ENCODE data around the gene SETD2. TPM values are rescaled to one million over a fixed set of nuclear protein-coding genes. Genes with fewer than 3 reads are reported as not detected.

Gene SETD2
- total and polyA plus RNA-seq, 4 donors, result 7.6 to 37.6 (median 19.0) TPM

DNA sequence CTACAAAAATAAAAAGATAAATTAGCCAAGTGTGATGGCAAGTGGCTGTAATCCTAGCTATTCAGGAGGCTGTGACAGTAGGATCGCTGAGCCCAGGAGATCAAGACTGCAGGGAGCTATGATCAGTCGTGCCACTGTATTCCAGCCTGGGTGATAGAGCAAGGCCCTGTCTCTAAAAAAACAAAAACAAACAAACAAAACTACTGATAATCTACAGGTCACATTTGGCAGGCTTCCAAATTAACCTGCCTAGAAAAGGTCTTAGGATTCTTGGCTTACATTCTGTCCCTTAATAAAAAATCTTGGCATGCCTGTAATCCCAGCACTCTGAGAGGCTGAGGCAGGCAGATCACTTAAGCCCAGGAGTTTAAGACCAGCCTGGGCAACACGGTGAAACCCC is 33.4 kb upstream of the SETD2 start (continued):
- TF ChIP-seq REST (IDR thresholded peaks at IDR 0.05) (no peak), SP1 (IDR thresholded peaks at IDR 0.05) (no peak), EGR1 (IDR thresholded peaks at IDR 0.05; ENCODE audit: low read depth in 2 of 2) (no peak), HNF4A (conservative IDR thresholded peaks at IDR 0.05) (no peak), YY1 (IDR thresholded peaks at IDR 0.05) (no peak)
- TF ChIP-seq, protein P1, sequence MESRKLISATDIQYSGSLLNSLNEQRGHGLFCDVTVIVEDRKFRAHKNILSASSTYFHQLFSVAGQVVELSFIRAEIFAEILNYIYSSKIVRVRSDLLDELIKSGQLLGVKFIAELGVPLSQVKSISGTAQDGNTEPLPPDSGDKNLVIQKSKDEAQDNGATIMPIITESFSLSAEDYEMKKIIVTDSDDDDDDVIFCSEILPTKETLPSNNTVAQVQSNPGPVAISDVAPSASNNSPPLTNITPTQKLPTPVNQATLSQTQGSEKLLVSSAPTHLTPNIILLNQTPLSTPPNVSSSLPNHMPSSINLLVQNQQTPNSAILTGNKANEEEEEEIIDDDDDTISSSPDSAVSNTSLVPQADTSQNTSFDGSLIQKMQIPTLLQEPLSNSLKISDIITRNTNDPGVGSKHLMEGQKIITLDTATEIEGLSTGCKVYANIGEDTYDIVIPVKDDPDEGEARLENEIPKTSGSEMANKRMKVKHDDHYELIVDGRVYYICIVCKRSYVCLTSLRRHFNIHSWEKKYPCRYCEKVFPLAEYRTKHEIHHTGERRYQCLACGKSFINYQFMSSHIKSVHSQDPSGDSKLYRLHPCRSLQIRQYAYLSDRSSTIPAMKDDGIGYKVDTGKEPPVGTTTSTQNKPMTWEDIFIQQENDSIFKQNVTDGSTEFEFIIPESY (IDR thresholded peaks at IDR 0.05), result no peak

DNA sequence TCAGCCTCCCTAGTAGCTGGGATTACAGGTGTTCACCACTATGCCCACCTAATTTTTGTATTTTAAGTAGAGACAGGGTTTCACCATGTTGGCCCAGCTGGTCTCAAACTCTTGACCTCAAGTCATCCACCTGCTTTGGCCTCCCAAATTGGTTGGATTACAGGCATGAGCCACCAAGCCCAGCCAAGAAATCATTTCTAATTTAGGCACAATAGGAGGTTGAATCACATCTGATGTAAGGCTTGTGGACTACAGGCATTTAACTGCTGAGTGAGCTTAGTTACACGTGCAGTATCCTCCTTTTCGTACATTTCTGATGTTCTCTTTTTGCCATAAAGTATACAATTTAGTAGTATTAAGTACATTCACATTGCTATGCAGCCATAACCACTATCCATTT is 31.1 kb upstream of the SETD2 start:
- Histone ChIP-seq H3K4me3 (ENCODE audit: low read depth in 1 of 3, low read length in 3 of 3) (no peak overlapping the region), H3K4me1 (ENCODE audit: control insufficient read depth in 4 of 4, insufficient read depth in 4 of 4, low read length in 3 of 4) (no peaks in the 10 kb centered on the region), H3K27ac (ENCODE audit: low read depth in 1 of 2, low read length in 2 of 2) (no peak overlapping the region), H3K36me3 (ENCODE audit: control insufficient read depth in 4 of 4, insufficient read depth in 3 of 4, low read depth in 1 of 4, low read length in 3 of 4) (no peaks in the 10 kb centered on the region), H3K27me3 (ENCODE audit: control insufficient read depth in 4 of 4, insufficient read depth in 4 of 4, low read length in 3 of 4) (no peaks in the 10 kb centered on the region), H3K9ac (ENCODE audit: low read depth in 1 of 2, low read length in 2 of 2) (no peak overlapping the region), H3K9me3 (ENCODE audit: control insufficient read depth in 4 of 4, low read length in 3 of 4) (no peaks in the 10 kb centered on the region)
- WGBS, result 97% methylated on average over 2 of the region's 2 CpGs
- no peak for DNase-seq (ENCODE audit: low spot score)
- TF ChIP-seq CTCF (IDR thresholded peaks at IDR 0.05; ENCODE audit: low read depth, low read length, missing input control), result no peak
- TF ChIP-seq GABPA (IDR thresholded peaks at IDR 0.05 in 1 of 2, conservative IDR thresholded peaks at IDR 0.05 in 1 of 2), result no peak
- TF ChIP-seq, protein P2, sequence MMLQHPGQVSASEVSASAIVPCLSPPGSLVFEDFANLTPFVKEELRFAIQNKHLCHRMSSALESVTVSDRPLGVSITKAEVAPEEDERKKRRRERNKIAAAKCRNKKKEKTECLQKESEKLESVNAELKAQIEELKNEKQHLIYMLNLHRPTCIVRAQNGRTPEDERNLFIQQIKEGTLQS (IDR thresholded peaks at IDR 0.05), result no peak
- TF ChIP-seq JUND (IDR thresholded peaks at IDR 0.05), result no peak
- no peak for TF ChIP-seq RXRA (IDR thresholded peaks at IDR 0.05)
- TF ChIP-seq RAD21 (IDR thresholded peaks at IDR 0.05), result no peak
- TF ChIP-seq, protein P1 (IDR thresholded peaks at IDR 0.05), result no peak
- no peak for TF ChIP-seq FOXA1 (IDR thresholded peaks at IDR 0.05)
